GM23248 (cell line): Measurements from ENCODE around the gene ARRDC1.

Source experiments
- EZH2 ChIP-seq: fragments of 200-600 bp; sonication (generic); IDR thresholded peaks from 2 replicates; pipeline ENCODE4 v1.6.1; 2018; ENCODE audit warnings: antibody characterized with exemption, mild to moderate bottlenecking; ENCODE audit not compliant: insufficient read depth, poor library complexity, severe bottlenecking
- EZH2phosphoT487 ChIP-seq: fragments of 200-600 bp; sonication (generic); IDR thresholded peaks from 2 replicates; pipeline ENCODE4 v1.6.1; 2018; ENCODE audit warnings: antibody characterized with exemption, moderate library complexity, mild to moderate bottlenecking, low read depth; ENCODE audit not compliant: insufficient read depth

GRCh38 chr9:137606005-137606621 lies 627 bp downstream of the ARRDC1 start:
- TF ChIP-seq EZH2 (no peak), EZH2phosphoT487 (no peak)
